HCT116 (cell line): ENCODE data around the gene IMPDH1.

ENCODE experiments used
- EGR1 ChIP-seq: IDR thresholded peaks from 2 replicates; pipeline ENCODE4 v1.6.1; 2012; ENCODE audit warnings: low read depth
- EZH2 ChIP-seq: fragments of 200-600 bp; sonication (generic); IDR thresholded peaks from 2 replicates; pipeline ENCODE4 v1.6.1; 2017; ENCODE audit warnings: antibody characterized with exemption, mixed run types
- SIN3A ChIP-seq: IDR thresholded peaks from 2 replicates; pipeline ENCODE4 v1.6.1; 2012; ENCODE audit warnings: low read depth
- SP1 ChIP-seq: IDR thresholded peaks from 2 replicates; pipeline ENCODE4 v1.6.1; 2012; ENCODE audit warnings: low read depth
- SRF ChIP-seq: IDR thresholded peaks from 2 replicates; pipeline ENCODE4 v1.6.1; 2012; ENCODE audit warnings: low read depth
- TF ChIP-seq, protein P1 (sequence below): IDR thresholded peaks from 2 replicates; pipeline ENCODE4 v1.6.1; 2012; ENCODE audit warnings: low read depth
- TF ChIP-seq, protein P2 (sequence below), 3 experiments: fragments of 200-600 bp in 1 of 3; sonication (generic) in 1 of 3; IDR thresholded peaks in 2 of 3; conservative IDR thresholded peaks in 1 of 3; 2 replicates each; pipeline ENCODE4 v1.5.1; 2012 to 2017; ENCODE audit warnings: low read depth in 2 of 3, low read length in 2 of 3, antibody characterized with exemption in 1 of 3, borderline replicate concordance in 1 of 3, control low read depth in 1 of 3, mild to moderate bottlenecking in 1 of 3, mixed read lengths in 1 of 3, mixed run types in 1 of 3, moderate library complexity in 1 of 3; ENCODE audit not compliant: insufficient read depth in 1 of 3

DNA sequence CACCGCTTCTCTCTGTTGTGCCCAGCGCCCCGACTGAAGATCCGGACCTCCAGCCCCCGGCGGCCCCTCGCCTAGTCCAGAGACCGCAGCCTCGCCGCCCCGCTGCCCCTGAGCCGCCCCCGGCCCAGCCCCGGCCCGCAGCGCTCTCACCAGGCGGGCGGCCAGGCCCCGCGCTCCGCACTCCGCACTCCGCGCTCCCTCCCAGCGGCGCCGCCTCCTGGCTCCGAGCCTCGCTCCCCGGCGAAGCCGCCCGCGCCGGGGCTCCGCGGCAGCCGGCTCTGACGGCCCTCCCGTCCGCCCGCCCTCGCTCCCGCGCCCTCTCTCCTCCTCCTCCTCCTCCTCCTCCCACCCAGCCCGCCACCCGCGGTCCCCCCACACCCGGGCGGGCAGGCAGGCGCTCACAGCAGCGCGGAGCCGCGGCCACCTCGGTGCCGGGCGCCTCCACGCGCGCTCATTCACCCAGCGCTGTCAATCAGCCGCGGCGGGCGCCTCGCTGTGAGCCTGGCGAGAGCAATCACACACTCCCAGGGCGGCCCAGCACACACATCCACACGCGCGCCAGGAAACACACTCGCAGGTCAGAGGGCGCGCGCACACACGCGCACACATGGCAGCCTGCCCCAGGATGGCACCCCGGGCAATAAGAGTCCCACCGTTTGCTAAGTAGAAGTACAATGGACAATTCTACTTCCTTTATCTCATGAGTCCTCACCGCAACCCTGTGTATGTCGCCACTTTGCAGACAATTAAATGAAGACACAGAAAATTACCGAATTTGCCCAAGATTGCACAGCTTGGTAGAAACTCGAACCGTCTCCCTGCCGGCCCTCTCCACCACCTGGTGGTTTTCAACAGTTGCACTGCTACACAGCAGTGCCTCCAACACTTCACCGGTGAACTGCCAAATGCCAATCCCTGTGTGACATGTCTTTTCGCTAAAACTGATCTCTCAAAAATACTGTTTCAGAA is 48.1 kb downstream of the IMPDH1 start, which contains the start of gene PRRT4:
- TF ChIP-seq, protein P1, sequence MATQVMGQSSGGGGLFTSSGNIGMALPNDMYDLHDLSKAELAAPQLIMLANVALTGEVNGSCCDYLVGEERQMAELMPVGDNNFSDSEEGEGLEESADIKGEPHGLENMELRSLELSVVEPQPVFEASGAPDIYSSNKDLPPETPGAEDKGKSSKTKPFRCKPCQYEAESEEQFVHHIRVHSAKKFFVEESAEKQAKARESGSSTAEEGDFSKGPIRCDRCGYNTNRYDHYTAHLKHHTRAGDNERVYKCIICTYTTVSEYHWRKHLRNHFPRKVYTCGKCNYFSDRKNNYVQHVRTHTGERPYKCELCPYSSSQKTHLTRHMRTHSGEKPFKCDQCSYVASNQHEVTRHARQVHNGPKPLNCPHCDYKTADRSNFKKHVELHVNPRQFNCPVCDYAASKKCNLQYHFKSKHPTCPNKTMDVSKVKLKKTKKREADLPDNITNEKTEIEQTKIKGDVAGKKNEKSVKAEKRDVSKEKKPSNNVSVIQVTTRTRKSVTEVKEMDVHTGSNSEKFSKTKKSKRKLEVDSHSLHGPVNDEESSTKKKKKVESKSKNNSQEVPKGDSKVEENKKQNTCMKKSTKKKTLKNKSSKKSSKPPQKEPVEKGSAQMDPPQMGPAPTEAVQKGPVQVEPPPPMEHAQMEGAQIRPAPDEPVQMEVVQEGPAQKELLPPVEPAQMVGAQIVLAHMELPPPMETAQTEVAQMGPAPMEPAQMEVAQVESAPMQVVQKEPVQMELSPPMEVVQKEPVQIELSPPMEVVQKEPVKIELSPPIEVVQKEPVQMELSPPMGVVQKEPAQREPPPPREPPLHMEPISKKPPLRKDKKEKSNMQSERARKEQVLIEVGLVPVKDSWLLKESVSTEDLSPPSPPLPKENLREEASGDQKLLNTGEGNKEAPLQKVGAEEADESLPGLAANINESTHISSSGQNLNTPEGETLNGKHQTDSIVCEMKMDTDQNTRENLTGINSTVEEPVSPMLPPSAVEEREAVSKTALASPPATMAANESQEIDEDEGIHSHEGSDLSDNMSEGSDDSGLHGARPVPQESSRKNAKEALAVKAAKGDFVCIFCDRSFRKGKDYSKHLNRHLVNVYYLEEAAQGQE: no peak
- TF ChIP-seq EZH2 (no peak), EGR1 (no peak), SRF (no peak), SP1 (no peak), SIN3A (no peak; the same call in 1 of the 2 replicates)
- TF ChIP-seq, protein P2, sequence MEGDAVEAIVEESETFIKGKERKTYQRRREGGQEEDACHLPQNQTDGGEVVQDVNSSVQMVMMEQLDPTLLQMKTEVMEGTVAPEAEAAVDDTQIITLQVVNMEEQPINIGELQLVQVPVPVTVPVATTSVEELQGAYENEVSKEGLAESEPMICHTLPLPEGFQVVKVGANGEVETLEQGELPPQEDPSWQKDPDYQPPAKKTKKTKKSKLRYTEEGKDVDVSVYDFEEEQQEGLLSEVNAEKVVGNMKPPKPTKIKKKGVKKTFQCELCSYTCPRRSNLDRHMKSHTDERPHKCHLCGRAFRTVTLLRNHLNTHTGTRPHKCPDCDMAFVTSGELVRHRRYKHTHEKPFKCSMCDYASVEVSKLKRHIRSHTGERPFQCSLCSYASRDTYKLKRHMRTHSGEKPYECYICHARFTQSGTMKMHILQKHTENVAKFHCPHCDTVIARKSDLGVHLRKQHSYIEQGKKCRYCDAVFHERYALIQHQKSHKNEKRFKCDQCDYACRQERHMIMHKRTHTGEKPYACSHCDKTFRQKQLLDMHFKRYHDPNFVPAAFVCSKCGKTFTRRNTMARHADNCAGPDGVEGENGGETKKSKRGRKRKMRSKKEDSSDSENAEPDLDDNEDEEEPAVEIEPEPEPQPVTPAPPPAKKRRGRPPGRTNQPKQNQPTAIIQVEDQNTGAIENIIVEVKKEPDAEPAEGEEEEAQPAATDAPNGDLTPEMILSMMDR (IDR thresholded peaks at IDR 0.05 in 2 of 3, conservative IDR thresholded peaks at IDR 0.05 in 1 of 3; ENCODE audit: borderline replicate concordance in 1 of 3, insufficient read depth in 1 of 3, low read depth in 2 of 3, low read length in 2 of 3): peak in 2 of 3 experiments; percentile 24 to 28; a peak in 2 of 6 replicates
